Measurements from ENCODE around the gene ARID1B.

ARID1B gene

DNA sequence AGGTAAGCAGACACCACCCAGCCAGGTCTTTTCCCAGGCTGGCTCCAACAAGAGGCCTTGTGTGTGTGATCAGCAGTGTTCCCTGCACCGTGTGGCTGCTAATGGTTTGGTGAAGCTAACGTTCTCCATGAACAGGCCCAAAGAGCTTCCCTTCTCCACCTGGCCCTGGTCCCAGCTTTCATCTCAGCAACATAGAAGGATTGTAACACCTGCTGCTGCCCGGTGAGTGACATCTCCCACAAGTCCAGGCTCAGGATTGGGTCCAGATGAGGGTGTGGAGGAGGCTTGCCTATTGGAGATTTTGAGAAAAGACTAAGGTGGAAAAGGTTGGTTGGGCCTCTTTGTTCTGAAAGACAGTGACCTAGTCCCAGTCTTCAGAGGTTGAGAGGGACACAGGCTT, 456.5 kb downstream of the ARID1B start:
- H3K27me3 ChIP-seq (ENCODE audit: insufficient read depth, low read length): peaks cover 31% of the 10 kb centered on the region
- H3K4me1 ChIP-seq (ENCODE audit: insufficient read depth, low read length): peaks cover 15% of the 10 kb centered on the region
- no peak overlapping the region for H2AFZ ChIP-seq (ENCODE audit: low read depth, low read length)
- H3K9me3 ChIP-seq (ENCODE audit: low read length): no peaks in the 10 kb centered on the region
- no peak overlapping the region for H3K4me3 ChIP-seq (ENCODE audit: low read length)
- no peaks in the 10 kb centered on the region for H3K36me3 ChIP-seq (ENCODE audit: insufficient read depth, low read length)

DNA sequence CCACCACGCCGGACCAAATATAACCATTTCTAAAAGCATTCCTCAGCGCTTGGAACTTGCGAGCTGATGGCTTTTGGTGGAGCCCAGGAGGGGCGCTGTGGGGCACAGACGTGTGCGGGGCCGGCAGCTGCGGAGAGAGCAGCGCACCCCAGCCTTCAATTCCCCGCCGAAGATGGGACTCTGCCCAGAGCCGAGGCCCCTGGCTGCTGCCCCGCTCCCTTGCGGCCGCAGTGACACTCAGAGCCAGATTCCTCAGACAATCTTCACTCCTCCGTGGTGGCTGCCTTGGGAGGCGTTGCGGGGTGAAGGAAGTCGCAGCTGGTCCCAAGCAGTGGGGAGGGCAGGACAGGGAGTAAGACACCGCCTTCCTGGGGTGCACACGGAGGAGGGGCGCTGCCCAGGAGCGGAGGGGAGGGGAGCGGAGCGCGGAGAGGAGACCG, 458.4 kb downstream of the ARID1B start:
- peak overlapping the region; percentile 31 for H2AFZ ChIP-seq (ENCODE audit: low read depth, low read length)
- no peaks in the 10 kb centered on the region for H3K9me3 ChIP-seq (ENCODE audit: low read length)
- peaks cover 31% of the 10 kb centered on the region for H3K27me3 ChIP-seq (ENCODE audit: insufficient read depth, low read length)
- peak overlapping the region; percentile 13 for H3K4me3 ChIP-seq (ENCODE audit: low read length)
- H3K4me1 ChIP-seq (ENCODE audit: insufficient read depth, low read length): peaks cover 14% of the 10 kb centered on the region
- H3K36me3 ChIP-seq (ENCODE audit: insufficient read depth, low read length): no peaks in the 10 kb centered on the region

DNA sequence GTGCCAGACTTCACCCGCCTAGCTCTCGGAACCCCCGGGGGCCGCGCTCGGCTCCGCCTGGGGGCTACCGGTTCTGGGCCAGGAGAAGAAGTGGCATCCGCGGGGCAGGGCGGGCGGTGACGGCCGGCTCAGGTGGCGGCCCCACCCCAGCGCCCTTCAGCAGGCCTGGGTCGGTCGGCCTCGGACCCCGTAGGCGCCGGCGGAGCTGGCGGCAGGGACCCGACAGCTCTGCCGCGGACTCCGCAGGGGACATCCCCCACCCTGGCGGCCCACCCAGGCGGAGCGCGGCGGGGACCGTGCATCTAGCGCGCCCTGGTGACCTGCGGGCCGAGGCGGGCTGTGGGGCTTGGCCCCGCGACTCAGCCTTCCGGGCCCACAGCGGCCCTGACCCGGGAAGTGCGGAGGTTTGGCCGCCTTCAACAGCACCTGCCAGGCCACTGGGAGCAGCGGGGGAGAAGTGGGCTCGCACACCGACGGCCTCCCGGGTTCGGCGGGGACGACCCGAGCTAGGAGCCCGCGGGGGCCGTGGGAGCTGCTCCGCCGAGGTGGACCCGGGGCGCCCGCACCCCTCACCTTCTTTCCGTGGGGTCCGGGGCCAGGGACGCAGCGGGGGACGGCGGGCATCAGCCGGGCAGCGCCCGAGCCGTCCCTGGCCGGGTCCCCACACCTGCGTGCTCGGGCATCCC, 459.0 kb downstream of the ARID1B start:
- H3K36me3 ChIP-seq (ENCODE audit: insufficient read depth, low read length): no peaks in the 10 kb centered on the region
- H3K9me3 ChIP-seq (ENCODE audit: low read length): no peaks in the 10 kb centered on the region
- peaks cover 31% of the 10 kb centered on the region for H3K27me3 ChIP-seq (ENCODE audit: insufficient read depth, low read length)
- H3K4me1 ChIP-seq (ENCODE audit: insufficient read depth, low read length): peaks cover 15% of the 10 kb centered on the region
- peak overlapping the region; percentile 13 for H3K4me3 ChIP-seq (ENCODE audit: low read length)
- H2AFZ ChIP-seq (ENCODE audit: low read depth, low read length): peak overlapping the region; percentile 31

DNA sequence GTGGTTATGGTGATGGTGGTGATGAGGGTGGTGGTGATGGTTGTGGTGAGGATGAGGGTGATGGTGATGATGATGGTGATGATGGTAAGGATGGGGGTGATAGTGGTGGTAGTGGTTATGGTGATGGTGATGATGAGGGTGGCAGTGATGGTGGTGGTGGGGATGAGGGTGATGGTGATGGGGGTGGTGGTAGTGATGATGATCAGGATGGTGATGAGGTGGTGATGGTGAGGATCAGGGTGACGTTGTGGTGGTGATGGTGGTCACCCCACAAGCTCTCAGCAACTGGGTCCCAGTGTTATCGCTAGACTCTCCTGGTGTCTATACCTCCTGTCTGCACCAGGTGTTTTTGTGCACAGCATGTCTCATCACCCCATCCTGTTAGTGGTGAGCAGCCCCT, 461.2 kb downstream of the ARID1B start:
- Histone ChIP-seq H3K9me3 (ENCODE audit: low read length) (peaks cover 3% of the 10 kb centered on the region), H3K4me1 (ENCODE audit: insufficient read depth, low read length) (peaks cover 15% of the 10 kb centered on the region), H3K27me3 (ENCODE audit: insufficient read depth, low read length) (peaks cover 31% of the 10 kb centered on the region), H3K36me3 (ENCODE audit: insufficient read depth, low read length) (no peaks in the 10 kb centered on the region), H2AFZ (ENCODE audit: low read depth, low read length) (no peak overlapping the region), H3K4me3 (ENCODE audit: low read length) (no peak overlapping the region)

DNA sequence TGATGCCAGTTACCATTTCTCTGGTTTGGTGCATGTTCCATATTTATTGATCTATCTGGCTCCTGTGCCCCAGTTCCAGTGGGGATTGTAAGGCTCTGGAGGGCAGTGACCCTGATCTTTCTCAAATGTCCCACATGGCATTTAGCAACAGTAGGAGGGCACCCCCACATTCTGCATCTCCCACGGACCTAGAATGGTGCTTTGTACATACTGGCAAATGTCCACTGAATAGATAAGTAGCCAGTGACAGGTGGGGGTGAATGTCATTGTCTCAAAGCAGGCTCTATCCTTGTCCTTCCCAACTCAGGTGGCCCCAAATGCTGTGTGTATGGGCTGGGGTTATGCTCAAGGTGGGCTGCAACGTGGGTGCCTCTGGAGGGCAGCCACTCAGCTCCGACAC, 462.0 kb downstream of the ARID1B start:
- Histone ChIP-seq H3K27me3 (ENCODE audit: insufficient read depth, low read length) (peaks cover 31% of the 10 kb centered on the region), H3K4me3 (ENCODE audit: low read length) (no peak overlapping the region), H3K4me1 (ENCODE audit: insufficient read depth, low read length) (peaks cover 15% of the 10 kb centered on the region)

DNA sequence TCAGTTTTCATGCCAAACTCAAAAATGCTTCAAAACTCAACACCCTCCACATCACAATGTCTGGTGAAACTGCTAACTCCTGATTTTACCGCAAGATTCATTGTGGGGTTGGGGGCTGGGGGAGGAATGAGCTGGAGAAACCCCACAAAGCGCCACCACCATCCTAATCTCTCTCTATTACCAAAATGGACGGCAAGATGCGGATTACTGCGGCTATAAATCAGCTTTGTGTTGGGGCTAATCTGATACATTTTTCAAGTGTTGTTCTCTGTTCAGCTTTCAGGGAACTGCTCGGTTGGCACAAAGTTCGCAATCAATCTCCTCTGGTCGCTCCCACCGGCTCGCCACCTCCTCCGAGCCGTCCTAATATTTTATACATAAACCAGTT, 462.5 kb downstream of the ARID1B start:
- H2AFZ ChIP-seq (ENCODE audit: low read depth, low read length): peak overlapping the region; percentile 54
- H3K4me3 ChIP-seq (ENCODE audit: low read length): no peak overlapping the region
- peaks cover 29% of the 10 kb centered on the region for H3K27me3 ChIP-seq (ENCODE audit: insufficient read depth, low read length)
- H3K9me3 ChIP-seq (ENCODE audit: low read length): peaks cover 3% of the 10 kb centered on the region
- peaks cover 15% of the 10 kb centered on the region for H3K4me1 ChIP-seq (ENCODE audit: insufficient read depth, low read length)
- no peaks in the 10 kb centered on the region for H3K36me3 ChIP-seq (ENCODE audit: insufficient read depth, low read length)

More for the DNA sequence above, 462.0 kb downstream of the ARID1B start:
- Histone ChIP-seq H3K36me3 (ENCODE audit: insufficient read depth, low read length) (no peaks in the 10 kb centered on the region), H3K9me3 (ENCODE audit: low read length) (peaks cover 3% of the 10 kb centered on the region), H2AFZ (ENCODE audit: low read depth, low read length) (no peak overlapping the region)

DNA sequence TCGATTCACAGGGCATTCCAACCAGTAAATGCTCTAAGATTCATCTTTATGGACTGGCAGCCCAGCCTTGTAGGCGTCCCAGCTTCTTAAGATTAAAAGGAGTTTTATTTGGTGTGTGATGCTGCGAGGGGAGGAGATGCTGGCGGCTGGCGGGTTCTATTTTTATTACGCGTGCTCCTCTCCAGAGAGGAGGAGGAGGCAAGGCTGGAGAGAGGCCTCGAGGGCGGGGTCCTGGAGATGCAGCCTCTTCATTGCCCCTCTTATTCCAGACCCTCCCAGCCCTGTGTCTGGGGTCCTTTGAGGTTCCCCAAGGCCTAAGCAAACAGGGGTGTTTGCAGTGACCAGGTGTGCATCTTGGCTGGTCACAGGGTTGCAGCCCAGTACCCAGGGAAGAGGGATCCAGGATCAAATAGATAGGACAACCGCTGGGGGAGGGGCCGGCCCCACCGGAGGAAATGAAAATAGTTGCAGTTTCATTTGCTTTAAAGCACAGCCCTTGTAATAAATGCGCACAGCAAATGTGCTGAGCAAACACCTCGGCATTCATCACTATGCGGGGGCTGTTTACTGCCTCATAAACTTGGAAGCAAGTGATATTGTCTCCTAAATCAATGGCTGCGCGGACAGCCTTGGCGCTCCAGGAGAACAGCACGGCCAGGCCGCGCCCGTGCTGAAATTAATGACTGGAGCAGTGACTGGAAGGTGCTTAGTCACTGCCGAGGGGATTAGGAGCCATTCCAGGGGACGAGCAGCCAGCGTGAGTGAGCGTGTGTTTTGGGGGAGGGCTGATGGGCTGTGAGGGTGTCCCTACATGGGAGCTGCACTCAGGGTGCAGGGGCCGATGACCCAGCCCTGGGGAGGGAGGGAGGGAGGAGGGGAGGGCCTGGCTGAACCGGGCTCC, 463.1 kb downstream of the ARID1B start:
- Histone ChIP-seq H3K4me1 (ENCODE audit: insufficient read depth, low read length) (peaks cover 15% of the 10 kb centered on the region), H3K4me3 (ENCODE audit: low read length) (peak overlapping the region; percentile 19), H2AFZ (ENCODE audit: low read depth, low read length) (peak overlapping the region; percentile 54), H3K36me3 (ENCODE audit: insufficient read depth, low read length) (no peaks in the 10 kb centered on the region), H3K9me3 (ENCODE audit: low read length) (peaks cover 3% of the 10 kb centered on the region), H3K27me3 (ENCODE audit: insufficient read depth, low read length) (peaks cover 23% of the 10 kb centered on the region)

DNA sequence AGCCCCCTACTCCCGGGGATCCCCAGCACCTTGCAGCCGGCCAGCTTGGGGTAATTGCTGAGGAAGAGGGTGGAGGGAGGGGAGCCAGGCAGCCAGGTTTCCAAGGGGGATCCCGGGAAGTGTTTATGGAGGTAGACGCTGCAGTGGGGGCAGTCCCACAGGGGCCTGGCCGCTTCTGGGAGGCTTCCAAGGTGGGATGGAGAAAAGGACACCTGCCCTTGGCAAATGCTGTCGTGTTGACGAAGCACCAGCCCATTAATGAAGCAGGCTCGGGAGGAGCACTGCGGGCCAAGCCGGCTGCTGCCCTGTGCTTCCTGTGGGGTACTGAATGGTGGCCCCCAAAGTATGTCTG, 463.8 kb downstream of the ARID1B start:
- Histone ChIP-seq H3K4me3 (ENCODE audit: low read length) (no peak overlapping the region), H3K4me1 (ENCODE audit: insufficient read depth, low read length) (peaks cover 11% of the 10 kb centered on the region), H3K27me3 (ENCODE audit: insufficient read depth, low read length) (peaks cover 18% of the 10 kb centered on the region), H2AFZ (ENCODE audit: low read depth, low read length) (no peak overlapping the region), H3K9me3 (ENCODE audit: low read length) (peaks cover 3% of the 10 kb centered on the region), H3K36me3 (ENCODE audit: insufficient read depth, low read length) (no peaks in the 10 kb centered on the region)

DNA sequence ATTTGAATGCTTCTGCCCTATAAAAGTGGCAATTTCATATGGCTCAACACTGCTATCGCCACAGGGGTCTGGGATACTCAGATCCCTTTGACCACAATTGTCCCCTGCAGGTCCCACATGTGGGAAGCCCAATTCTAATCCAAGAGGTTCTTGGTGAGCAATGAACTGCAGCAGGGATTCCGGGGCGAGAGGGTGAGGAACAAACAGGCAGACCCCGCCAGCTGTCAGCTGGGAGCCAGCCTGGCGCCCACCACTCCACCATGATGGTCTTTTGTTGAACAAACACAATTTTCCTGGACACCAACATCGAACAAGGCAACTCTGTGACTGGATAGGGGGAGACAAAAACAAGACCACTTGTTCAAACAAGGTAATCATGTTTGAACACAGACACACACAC, 465.6 kb downstream of the ARID1B start:
- Histone ChIP-seq H3K27me3 (ENCODE audit: insufficient read depth, low read length) (no peaks in the 10 kb centered on the region), H2AFZ (ENCODE audit: low read depth, low read length) (no peak overlapping the region), H3K4me3 (ENCODE audit: low read length) (no peak overlapping the region), H3K36me3 (ENCODE audit: insufficient read depth, low read length) (no peaks in the 10 kb centered on the region), H3K4me1 (ENCODE audit: insufficient read depth, low read length) (peaks cover 11% of the 10 kb centered on the region), H3K9me3 (ENCODE audit: low read length) (peaks cover 3% of the 10 kb centered on the region)

DNA sequence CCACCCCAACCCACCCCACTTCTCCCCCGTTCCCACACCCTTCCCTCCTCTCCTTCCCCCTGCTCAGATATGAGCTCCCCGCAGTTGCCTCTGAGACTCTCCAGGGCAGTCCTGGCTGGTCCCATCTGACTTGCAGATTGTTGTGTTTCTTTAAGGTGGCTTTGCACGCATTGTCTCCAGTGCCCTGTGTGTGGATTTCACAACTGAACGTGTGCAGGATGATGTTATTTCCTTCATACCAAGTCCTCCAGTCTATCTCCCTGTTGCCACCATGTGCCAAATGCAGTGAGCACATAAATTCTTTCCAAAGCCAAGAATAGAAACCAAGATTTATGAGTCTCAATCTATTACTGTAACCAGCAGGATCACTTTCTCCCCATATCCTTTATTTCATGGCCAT, 467.0 kb downstream of the ARID1B start:
- Histone ChIP-seq H2AFZ (ENCODE audit: low read depth, low read length) (no peak overlapping the region), H3K4me1 (ENCODE audit: insufficient read depth, low read length) (peaks cover 11% of the 10 kb centered on the region), H3K4me3 (ENCODE audit: low read length) (no peak overlapping the region), H3K36me3 (ENCODE audit: insufficient read depth, low read length) (no peaks in the 10 kb centered on the region), H3K9me3 (ENCODE audit: low read length) (peaks cover 3% of the 10 kb centered on the region), H3K27me3 (ENCODE audit: insufficient read depth, low read length) (no peaks in the 10 kb centered on the region)

DNA sequence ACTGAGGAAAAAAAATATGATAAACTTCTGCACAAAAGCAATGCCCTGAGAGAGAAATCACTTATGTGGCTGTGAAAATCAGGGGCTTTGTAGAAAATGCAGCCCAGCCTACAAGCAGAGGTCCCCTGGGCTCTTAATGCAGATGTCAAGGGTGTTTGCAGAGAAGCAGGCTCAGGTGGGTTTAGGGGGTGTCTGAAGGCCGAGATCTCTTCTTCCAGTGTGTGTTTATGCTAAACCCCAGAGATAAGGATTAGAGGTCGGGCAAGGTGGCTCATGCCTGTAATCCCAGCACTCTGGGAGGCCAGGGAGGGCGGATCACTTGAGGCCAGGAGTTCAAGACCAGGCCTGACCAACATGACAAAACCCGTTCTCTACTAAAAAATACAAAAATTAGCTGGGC, 467.6 kb downstream of the ARID1B start:
- Histone ChIP-seq H3K27me3 (ENCODE audit: insufficient read depth, low read length) (no peaks in the 10 kb centered on the region), H3K36me3 (ENCODE audit: insufficient read depth, low read length) (no peaks in the 10 kb centered on the region), H3K4me1 (ENCODE audit: insufficient read depth, low read length) (peaks cover 9% of the 10 kb centered on the region), H2AFZ (ENCODE audit: low read depth, low read length) (no peak overlapping the region), H3K9me3 (ENCODE audit: low read length) (peaks cover 3% of the 10 kb centered on the region), H3K4me3 (ENCODE audit: low read length) (no peak overlapping the region)

DNA sequence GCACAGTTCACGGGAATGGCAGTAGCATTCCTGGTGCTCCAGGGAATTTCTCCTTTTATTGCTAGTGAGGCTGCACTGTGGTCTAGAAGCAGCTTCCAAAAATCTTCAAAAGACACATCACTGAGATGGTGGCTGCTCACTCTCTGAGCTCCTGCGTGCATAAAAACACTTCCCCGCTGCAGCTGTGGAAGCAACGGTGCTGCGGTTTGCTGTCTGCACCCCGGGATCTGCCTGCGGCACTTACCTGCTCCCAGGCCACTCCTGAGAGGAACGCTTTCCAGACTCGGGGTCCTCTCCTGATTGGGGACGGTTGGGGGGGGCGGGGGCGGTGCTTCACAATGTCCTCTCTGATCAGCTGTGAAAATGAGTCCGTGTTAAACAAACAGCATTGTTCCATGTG, 468.3 kb downstream of the ARID1B start:
- Histone ChIP-seq H3K4me3 (ENCODE audit: low read length) (no peak overlapping the region), H3K4me1 (ENCODE audit: insufficient read depth, low read length) (peaks cover 2% of the 10 kb centered on the region), H2AFZ (ENCODE audit: low read depth, low read length) (no peak overlapping the region), H3K9me3 (ENCODE audit: low read length) (peaks cover 3% of the 10 kb centered on the region), H3K36me3 (ENCODE audit: insufficient read depth, low read length) (no peaks in the 10 kb centered on the region), H3K27me3 (ENCODE audit: insufficient read depth, low read length) (no peaks in the 10 kb centered on the region)

DNA sequence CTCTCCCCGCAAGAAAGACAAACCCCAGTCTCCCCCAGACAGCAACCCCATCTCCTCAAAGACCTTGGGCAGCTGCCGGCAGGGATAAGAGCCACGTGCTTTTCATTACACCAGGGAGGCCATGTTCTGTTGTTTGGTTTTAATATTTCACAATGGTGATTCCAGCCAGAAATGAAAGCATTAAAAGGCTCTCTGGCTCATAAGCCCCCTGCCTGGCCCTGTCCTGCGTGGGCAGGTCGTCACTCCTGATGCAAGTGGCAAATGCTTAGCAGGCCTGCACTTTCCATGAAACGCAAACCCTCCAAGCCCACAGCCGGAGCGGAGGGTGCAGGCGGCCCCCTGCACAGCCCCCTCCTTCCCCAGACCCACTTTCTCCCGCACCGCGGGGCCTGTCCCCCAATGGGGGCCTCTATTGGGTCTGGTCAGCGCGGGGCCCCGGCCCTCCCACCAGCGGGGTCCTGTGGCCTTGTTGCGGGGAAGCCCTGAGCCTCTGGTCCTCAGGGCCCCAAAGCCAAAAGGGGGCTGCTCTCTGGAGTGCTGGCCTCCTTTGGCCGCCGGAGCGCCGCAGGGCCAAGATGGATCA, 469.0 kb downstream of the ARID1B start:
- Histone ChIP-seq H3K36me3 (ENCODE audit: insufficient read depth, low read length) (no peaks in the 10 kb centered on the region), H3K4me1 (ENCODE audit: insufficient read depth, low read length) (no peaks in the 10 kb centered on the region), H2AFZ (ENCODE audit: low read depth, low read length) (no peak overlapping the region), H3K27me3 (ENCODE audit: insufficient read depth, low read length) (no peaks in the 10 kb centered on the region), H3K4me3 (ENCODE audit: low read length) (no peak overlapping the region), H3K9me3 (ENCODE audit: low read length) (peaks cover 3% of the 10 kb centered on the region)
